Measurements from ENCODE around the gene ERAP2. TPM values are rescaled to one million over a fixed set of nuclear protein-coding genes. Genes with fewer than 3 reads are reported as not detected.

Gene ERAP2
- total RNA-seq, 1 donor = 6.7 TPM

GRCh38 chr5:96919754-96920197, 43.5 kb downstream of the ERAP2 start:
- no peak for TF ChIP-seq CTCF (IDR thresholded peaks at IDR 0.05; ENCODE audit: insufficient read depth, low read length)
- DNase-seq (ENCODE audit: low read depth) = no peak
- no peak overlapping the region for H3K4me3 ChIP-seq (ENCODE audit: low read depth, low read length)

GRCh38 chr5:96920744-96921355, 44.5 kb downstream of the ERAP2 start:
- no peak for DNase-seq (ENCODE audit: low read depth)
- no peak for TF ChIP-seq CTCF (IDR thresholded peaks at IDR 0.05; ENCODE audit: insufficient read depth, low read length)
- no peak overlapping the region for H3K4me3 ChIP-seq (ENCODE audit: low read depth, low read length)

GRCh38 chr5:96922499-96923244, 46.4 kb downstream of the ERAP2 start:
- TF ChIP-seq CTCF (IDR thresholded peaks at IDR 0.05; ENCODE audit: insufficient read depth, low read length) = no peak
- DNase-seq (ENCODE audit: low read depth) = no peak
- no peak overlapping the region for H3K4me3 ChIP-seq (ENCODE audit: low read depth, low read length)

GRCh38 chr5:96924016-96924443, 47.7 kb downstream of the ERAP2 start:
- no peak for TF ChIP-seq CTCF (IDR thresholded peaks at IDR 0.05; ENCODE audit: insufficient read depth, low read length)
- H3K4me3 ChIP-seq (ENCODE audit: low read depth, low read length) = no peak overlapping the region
- no peak for DNase-seq (ENCODE audit: low read depth)

GRCh38 chr5:96926276-96926675, 50.0 kb downstream of the ERAP2 start:
- no peak overlapping the region for H3K4me3 ChIP-seq (ENCODE audit: low read depth, low read length)
- TF ChIP-seq CTCF (IDR thresholded peaks at IDR 0.05; ENCODE audit: insufficient read depth, low read length) = no peak
- no peak for DNase-seq (ENCODE audit: low read depth)

- DNase-seq (ENCODE audit: low read depth) = peak; percentile 56
- no peak overlapping the region for H3K4me3 ChIP-seq (ENCODE audit: low read depth, low read length)
- no peak for TF ChIP-seq CTCF (IDR thresholded peaks at IDR 0.05; ENCODE audit: insufficient read depth, low read length)
Measured at GRCh38 chr5:96927008-96927407, 50.7 kb downstream of the ERAP2 start.

Data from fibroblast of the aortic adventitia (primary cell).